ENCODE data around the gene FIZ1.

Gene FIZ1

GRCh38 chr19:55619286-55619685 is 20.0 kb upstream of the FIZ1 start:
- TF ChIP-seq POLR2A (IDR thresholded peaks at IDR 0.05; ENCODE audit: low read depth, low read length) (no peak), TAF1 (IDR thresholded peaks at IDR 0.05; ENCODE audit: borderline replicate concordance, low read depth, low read length) (no peak), POLR2AphosphoS5 (IDR thresholded peaks at IDR 0.05; ENCODE audit: low read depth, low read length) (no peak)
- FAIRE-seq, result no peak
- no peak for DNase-seq (ENCODE audit: insufficient read length)

- DNase-seq (ENCODE audit: insufficient read length) (no peak), FAIRE-seq (no peak)
- TF ChIP-seq POLR2A (IDR thresholded peaks at IDR 0.05; ENCODE audit: low read depth, low read length) (no peak), TAF1 (IDR thresholded peaks at IDR 0.05; ENCODE audit: borderline replicate concordance, low read depth, low read length) (no peak), POLR2AphosphoS5 (IDR thresholded peaks at IDR 0.05; ENCODE audit: low read depth, low read length) (no peak)
Measured at GRCh38 chr19:55618426-55618825, 19.1 kb upstream of the FIZ1 start.

GRCh38 chr19:55617426-55617825 is 18.1 kb upstream of the FIZ1 start:
- no peak for FAIRE-seq
- no peak for TF ChIP-seq POLR2A (IDR thresholded peaks at IDR 0.05; ENCODE audit: low read depth, low read length)
- TF ChIP-seq POLR2AphosphoS5 (IDR thresholded peaks at IDR 0.05; ENCODE audit: low read depth, low read length), result no peak
- no peak for TF ChIP-seq TAF1 (IDR thresholded peaks at IDR 0.05; ENCODE audit: borderline replicate concordance, low read depth, low read length)
- no peak for DNase-seq (ENCODE audit: insufficient read length)

GRCh38 chr19:55616395-55616875 is 17.1 kb upstream of the FIZ1 start:
- FAIRE-seq (no peak), DNase-seq (ENCODE audit: insufficient read length) (no peak)
- no peak for TF ChIP-seq TAF1 (IDR thresholded peaks at IDR 0.05; ENCODE audit: borderline replicate concordance, low read depth, low read length)
- no peak for TF ChIP-seq POLR2A (IDR thresholded peaks at IDR 0.05; ENCODE audit: low read depth, low read length)
- TF ChIP-seq POLR2AphosphoS5 (IDR thresholded peaks at IDR 0.05; ENCODE audit: low read depth, low read length), result no peak

GRCh38 chr19:55615543-55616394 is 16.5 kb upstream of the FIZ1 start:
- DNase-seq (ENCODE audit: insufficient read length), result no peak
- TF ChIP-seq POLR2AphosphoS5 (IDR thresholded peaks at IDR 0.05; ENCODE audit: low read depth, low read length) (no peak), POLR2A (IDR thresholded peaks at IDR 0.05; ENCODE audit: low read depth, low read length) (no peak), TAF1 (IDR thresholded peaks at IDR 0.05; ENCODE audit: borderline replicate concordance, low read depth, low read length) (no peak)
- no peak for FAIRE-seq

GRCh38 chr19:55614711-55615542 is 15.6 kb upstream of the FIZ1 start:
- DNase-seq (ENCODE audit: insufficient read length) (no peak), FAIRE-seq (no peak)
- no peak for TF ChIP-seq POLR2AphosphoS5 (IDR thresholded peaks at IDR 0.05; ENCODE audit: low read depth, low read length)
- TF ChIP-seq POLR2A (IDR thresholded peaks at IDR 0.05; ENCODE audit: low read depth, low read length), result no peak
- TF ChIP-seq TAF1 (IDR thresholded peaks at IDR 0.05; ENCODE audit: borderline replicate concordance, low read depth, low read length), result no peak

GRCh38 chr19:55613930-55614710 is 14.8 kb upstream of the FIZ1 start:
- TF ChIP-seq POLR2AphosphoS5 (IDR thresholded peaks at IDR 0.05; ENCODE audit: low read depth, low read length) (no peak), TAF1 (IDR thresholded peaks at IDR 0.05; ENCODE audit: borderline replicate concordance, low read depth, low read length) (no peak), POLR2A (IDR thresholded peaks at IDR 0.05; ENCODE audit: low read depth, low read length) (no peak)
- no peak for FAIRE-seq
- no peak for DNase-seq (ENCODE audit: insufficient read length)

GRCh38 chr19:55613396-55613795 is 14.1 kb upstream of the FIZ1 start:
- no peak for TF ChIP-seq TAF1 (IDR thresholded peaks at IDR 0.05; ENCODE audit: borderline replicate concordance, low read depth, low read length)
- no peak for TF ChIP-seq POLR2AphosphoS5 (IDR thresholded peaks at IDR 0.05; ENCODE audit: low read depth, low read length)
- no peak for TF ChIP-seq POLR2A (IDR thresholded peaks at IDR 0.05; ENCODE audit: low read depth, low read length)
- FAIRE-seq (no peak), DNase-seq (ENCODE audit: insufficient read length) (no peak)

- FAIRE-seq (no peak), DNase-seq (ENCODE audit: insufficient read length) (no peak)
- TF ChIP-seq TAF1 (IDR thresholded peaks at IDR 0.05; ENCODE audit: borderline replicate concordance, low read depth, low read length), result no peak
- no peak for TF ChIP-seq POLR2A (IDR thresholded peaks at IDR 0.05; ENCODE audit: low read depth, low read length)
- TF ChIP-seq POLR2AphosphoS5 (IDR thresholded peaks at IDR 0.05; ENCODE audit: low read depth, low read length), result no peak
Measured at GRCh38 chr19:55611983-55612645, 12.8 kb upstream of the FIZ1 start.

- FAIRE-seq (no peak), DNase-seq (ENCODE audit: insufficient read length) (no peak)
- no peak for TF ChIP-seq POLR2AphosphoS5 (IDR thresholded peaks at IDR 0.05; ENCODE audit: low read depth, low read length)
- TF ChIP-seq TAF1 (IDR thresholded peaks at IDR 0.05; ENCODE audit: borderline replicate concordance, low read depth, low read length), result no peak
- no peak for TF ChIP-seq POLR2A (IDR thresholded peaks at IDR 0.05; ENCODE audit: low read depth, low read length)
Measured at GRCh38 chr19:55611300-55611982, 12.1 kb upstream of the FIZ1 start.
